Gastroesophageal sphincter (tissue), 4 donors: ENCODE results near the gene ZNF689. TPM values are rescaled to one million over a fixed set of nuclear protein-coding genes. Genes with fewer than 3 reads are reported as not detected.
A peak's percentile ranks its signal among the peaks of the same experiment; 100 is the strongest.
"Not testable (repeated sequence)": the region's sequence is repeated elsewhere in the genome, so short reads cannot be mapped to it uniquely, and the experiment has no call there.

ENCODE experiments used
- ATAC-seq: fragments of 150-250 bp; one replicate; pipeline ENCODE4 v1.9.1; 2016; ENCODE audit warnings: mild to moderate bottlenecking, moderate library complexity
- H3K27ac ChIP-seq, 4 donors: fragments of 200-600 bp; sonication (generic) in 3 of 4; 1 replicate in 3 of 4; 2 replicates in 1 of 4; pipeline ENCODE4 v1.5.1; 2016 to 2019
- H3K27me3 ChIP-seq: fragments of 200-600 bp; sonication (generic); one replicate; pipeline ENCODE4 v1.5.1; 2019
- H3K36me3 ChIP-seq, 2 donors: fragments of 200-600 bp; sonication (generic); one replicate each; pipeline ENCODE4 v1.5.1; 2019; ENCODE audit warnings: control low read depth in 1 of 2
- H3K4me1 ChIP-seq, 3 donors: fragments of 200-600 bp; sonication (generic); 1 replicate in 2 of 3; 2 replicates in 1 of 3; pipeline ENCODE4 v1.5.1; 2016 to 2019; ENCODE audit warnings: control low read depth in 2 of 3
- H3K4me3 ChIP-seq, 2 donors: fragments of 200-600 bp; sonication (generic); one replicate each; pipeline ENCODE4 v1.5.1; 2019; ENCODE audit warnings: mild to moderate bottlenecking in 1 of 2, moderate library complexity in 1 of 2
- H3K9me3 ChIP-seq, 3 donors: fragments of 200-600 bp; sonication (generic); one replicate each; pipeline ENCODE4 v1.5.1; 2017 to 2019; ENCODE audit warnings: control low read depth in 2 of 3
- CTCF ChIP-seq, 4 experiments: fragments of 200-600 bp in 2 of 4; fragments of 450-650 bp in 2 of 4; sonication (generic) in 1 of 4; IDR thresholded peaks; one replicate each; pipeline ENCODE4 v1.5.1; 2017 to 2019; ENCODE audit warnings: antibody characterized with exemption in 4 of 4, mild to moderate bottlenecking in 2 of 4, moderate library complexity in 2 of 4
- EP300 ChIP-seq: sonication (generic); formaldehyde crosslinking; IDR thresholded peaks from one replicate; pipeline ENCODE4 v1.6.1; 2017; ENCODE audit warnings: antibody characterized with exemption, mild to moderate bottlenecking
- POLR2A ChIP-seq, 2 donors: fragments of 450-650 bp; IDR thresholded peaks; one replicate each; pipeline ENCODE4 v1.6.1; 2017; ENCODE audit warnings: antibody characterized with exemption in 2 of 2, mild to moderate bottlenecking in 2 of 2, moderate library complexity in 1 of 2
- POLR2AphosphoS5 ChIP-seq: sonication (generic); formaldehyde crosslinking; IDR thresholded peaks from one replicate; pipeline ENCODE4 v1.6.1; 2017; ENCODE audit warnings: antibody characterized with exemption
- WGBS, 2 donors: methylation state at CpG; one replicate each; pipeline ENCODE4 v1.1.5; 2018; ENCODE audit warnings: low coverage in 1 of 2; 5-methylcytosine and 5-hydroxymethylcytosine counted together
- total RNA-seq, 4 donors: library from RNA; depleted of rRNA; stranded (reverse); fragments of >200 nt; gene quantifications; one replicate each; pipeline ENCODE4 v1.1.0, GENCODE V29; 2016

ZNF689 gene
- total RNA-seq, 4 donors from 2014 or later, result 9.7 to 13.1 (median 11.4) TPM

- TF ChIP-seq EP300, result no peak
- Histone ChIP-seq H3K27ac (peak overlapping the region; percentile 76 to 99 (median 96)), H3K9me3 (no peaks in the 10 kb centered on the region), H3K36me3 (peaks cover 0 to 27% of the 10 kb centered on the region in 2 donors), H3K27me3 (no peaks in the 10 kb centered on the region), H3K4me1 (peaks cover 0 to 36% (median 11%) of the 10 kb centered on the region in 3 donors), H3K4me3 (peak overlapping the region; percentile 39 to 67)
- ATAC-seq, result no peak
- 60 to 81% methylated on average over 2 to 4 of the region's 22 CpGs for WGBS, 2 donors
Observed at GRCh38 chr16:30649725-30650368, 39.7 kb upstream of the ZNF689 start.

GRCh38 chr16:30647274-30647571, 37.0 kb upstream of the ZNF689 start:
- peaks cover 0 to 15% (median 4%) of the 10 kb centered on the region in 3 donors for H3K4me1 ChIP-seq
- no peaks in the 10 kb centered on the region for H3K27me3 ChIP-seq
- H3K27ac ChIP-seq, result no peak overlapping the region
- TF ChIP-seq CTCF (IDR thresholded peaks at IDR 0.05) (no peak), POLR2AphosphoS5 (no peak), POLR2A (IDR thresholded peaks at IDR 0.05) (no peak), EP300 (no peak)
- H3K36me3 ChIP-seq, result peaks cover 0 to under 1% of the 10 kb centered on the region in 2 donors
- 60 to 71% methylated on average over 1 of the region's 1 CpG for WGBS, 2 donors
- ATAC-seq, result no peak
- H3K4me3 ChIP-seq, result no peak overlapping the region
- no peaks in the 10 kb centered on the region for H3K9me3 ChIP-seq

- 33 to 48% methylated on average over 2 to 3 of the region's 6 CpGs for WGBS, 2 donors
- H3K9me3 ChIP-seq, result no peaks in the 10 kb centered on the region
- no peak overlapping the region for H3K4me3 ChIP-seq
- H3K27ac ChIP-seq, result no peak overlapping the region
- TF ChIP-seq CTCF (IDR thresholded peaks at IDR 0.05), result no peak
- TF ChIP-seq POLR2A (IDR thresholded peaks at IDR 0.05), result no peak
- no peak for TF ChIP-seq EP300
- no peak for TF ChIP-seq POLR2AphosphoS5
- H3K36me3 ChIP-seq, result no peaks in the 10 kb centered on the region
- ATAC-seq, result no peak
- H3K27me3 ChIP-seq, result no peaks in the 10 kb centered on the region
- H3K4me1 ChIP-seq, result peaks cover 0 to 8% (median 0%) of the 10 kb centered on the region in 3 donors
Observed at GRCh38 chr16:30645727-30646126, 35.5 kb upstream of the ZNF689 start.

DNA sequence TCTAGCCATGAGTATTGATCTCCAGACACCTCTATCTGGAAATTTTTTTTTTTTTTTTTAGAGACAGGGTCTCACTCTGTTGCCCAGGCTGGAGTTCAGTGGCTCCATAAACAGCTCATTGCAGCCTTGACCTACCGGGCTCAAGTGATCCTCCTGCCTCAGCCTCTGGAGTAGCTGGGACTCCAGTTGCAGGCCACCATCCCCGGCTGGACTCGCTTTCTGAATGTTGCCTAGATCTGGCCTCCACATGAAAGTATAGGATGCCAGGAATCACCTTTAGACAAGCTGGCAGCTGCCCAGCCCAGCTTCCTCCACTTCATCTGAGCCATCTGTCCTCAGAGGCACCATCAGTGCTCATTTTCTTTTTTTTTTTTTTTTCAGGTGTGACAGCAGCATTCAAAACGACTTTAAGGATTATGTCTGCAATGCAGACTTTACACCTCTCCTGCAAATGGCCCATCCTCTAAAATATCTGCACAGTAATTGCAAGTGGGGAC, 34.2 kb upstream of the ZNF689 start:
- no peak for ATAC-seq
- no peak overlapping the region for H3K4me3 ChIP-seq
- TF ChIP-seq POLR2AphosphoS5 (no peak), CTCF (IDR thresholded peaks at IDR 0.05) (no peak), POLR2A (IDR thresholded peaks at IDR 0.05) (no peak), EP300 (no peak)
- H3K36me3 ChIP-seq, result no peaks in the 10 kb centered on the region
- no peaks in the 10 kb centered on the region for H3K9me3 ChIP-seq
- WGBS, 2 donors, result 65 to 71% methylated on average over 3 to 4 of the region's 4 CpGs
- H3K27ac ChIP-seq, result no peak overlapping the region
- no peaks in the 10 kb centered on the region for H3K4me1 ChIP-seq
- no peaks in the 10 kb centered on the region for H3K27me3 ChIP-seq

DNA sequence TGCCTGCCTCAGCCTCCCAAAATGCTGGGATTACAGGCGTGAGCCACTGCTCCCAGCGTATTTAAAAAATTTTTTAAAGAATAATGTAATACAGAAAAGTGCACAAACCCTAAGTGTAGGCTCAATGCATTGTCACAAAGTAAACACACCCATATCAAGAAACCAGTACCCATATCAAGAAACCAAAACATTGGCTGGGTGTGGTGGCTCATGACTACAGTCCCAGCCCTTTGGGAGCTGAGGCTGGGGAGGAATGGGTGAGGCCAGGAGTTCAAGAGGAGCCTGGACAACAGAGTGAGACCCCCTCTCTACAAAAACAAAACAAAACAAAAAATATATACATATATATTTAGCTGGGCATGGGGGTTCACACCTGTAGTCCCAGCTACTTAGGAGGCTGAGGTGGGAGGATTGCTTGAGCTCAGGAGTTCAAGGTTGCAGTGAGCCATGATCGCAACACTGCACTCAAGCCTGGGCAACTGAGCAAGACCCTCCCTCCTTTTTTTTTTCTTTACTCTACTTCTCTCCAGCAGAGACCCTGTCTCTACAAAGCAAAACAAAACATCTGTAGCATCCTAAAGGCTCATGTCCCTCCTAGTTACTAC, 31.3 kb upstream of the ZNF689 start:
- H3K4me3 ChIP-seq, result no peak overlapping the region
- no peak for TF ChIP-seq POLR2A (IDR thresholded peaks at IDR 0.05)
- no peak for ATAC-seq

DNA sequence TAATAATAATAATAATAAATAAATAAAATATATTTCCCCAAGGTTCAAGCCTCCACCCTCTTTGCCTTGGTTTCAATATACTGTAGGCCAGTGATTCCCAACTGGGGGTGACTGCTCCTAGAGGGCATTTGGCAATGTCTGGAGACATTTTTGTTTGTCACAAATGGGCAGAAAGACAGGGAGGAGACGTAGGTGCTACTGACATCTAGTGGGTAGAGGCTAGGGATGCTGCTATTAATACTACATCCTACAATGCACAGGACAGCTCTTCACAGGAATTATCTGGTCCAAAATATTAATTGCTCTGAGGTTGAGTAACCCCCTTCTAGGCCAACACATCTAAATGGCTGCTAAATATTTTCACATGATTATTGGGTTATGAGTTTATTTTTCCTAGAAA, 27.8 kb upstream of the ZNF689 start:
- Histone ChIP-seq H3K27ac (no peak overlapping the region), H3K4me3 (no peak overlapping the region), H3K27me3 (no peaks in the 10 kb centered on the region), H3K36me3 (no peaks in the 10 kb centered on the region), H3K4me1 (peaks cover 0 to 27% (median 5%) of the 10 kb centered on the region in 3 donors), H3K9me3 (no peaks in the 10 kb centered on the region)
- WGBS, 2 donors, result 0% methylated on average over 1 of the region's 1 CpG
- ATAC-seq, result no peak
- TF ChIP-seq EP300 (no peak), CTCF (IDR thresholded peaks at IDR 0.05) (peak in 1 of 4 experiments; percentile 11)

More for the DNA sequence above, 31.3 kb upstream of the ZNF689 start:
- H3K27me3 ChIP-seq, result no peaks in the 10 kb centered on the region
- no peaks in the 10 kb centered on the region for H3K36me3 ChIP-seq
- no peak overlapping the region for H3K27ac ChIP-seq
- H3K4me1 ChIP-seq, result no peaks in the 10 kb centered on the region
- H3K9me3 ChIP-seq, result no peaks in the 10 kb centered on the region
- WGBS, 2 donors, result 100% methylated on average over 1 of the region's 3 CpGs

GRCh38 chr16:30637139-30637538, 26.9 kb upstream of the ZNF689 start:
- H3K9me3 ChIP-seq, H3K27me3 ChIP-seq, H3K4me3 ChIP-seq, H3K27ac ChIP-seq, H3K36me3 ChIP-seq, ATAC-seq: not testable (repeated sequence)
- peaks cover 0 to 27% (median 5%) of the 10 kb centered on the region in 3 donors for H3K4me1 ChIP-seq
- 77% methylated on average over 2 of the region's 10 CpGs; no CpG with 5 or more reads in 1 of the 2 donors for WGBS, 2 donors
